PC-9 (cell line): ENCODE results near the gene PIK3R5. TPM values are rescaled to one million over a fixed set of nuclear protein-coding genes. Genes with fewer than 3 reads are reported as not detected.

Source experiments
- BruUV-seq: library from RNA; stranded (reverse); fragments of 400-500 nt; replicated peaks from 2 replicates; lab custom pipeline; 2021; lab: Mats Ljungman, UMichigan
- CTCF ChIA-PET: fragments of 300-600 bp; sonication (Branson Sonifier 250); formaldehyde crosslinking; loops from one replicate; lab custom pipeline; 2022; ENCODE audit warnings: antibody characterized with exemption; lab: Charles Lee
- POLR2A ChIA-PET: fragments of 300-600 bp; sonication (Branson Sonifier 250); formaldehyde crosslinking; loops from one replicate; lab custom pipeline; 2022; ENCODE audit warnings: antibody characterized with exemption; ENCODE audit not compliant: unreplicated experiment; lab: Charles Lee
- DNase-seq, 2 experiments: peaks; one replicate each; pipeline versions ENCODE4 v3.0.0 to v3.0.0-alpha.2; 2015 to 2022; ENCODE audit warnings: mixed read lengths in 1 of 2
- H2AFZ ChIP-seq: fragments of 200-600 bp; sonication (generic); 2 replicates; pipeline ENCODE4 v1.8.1; 2017; ENCODE audit warnings: antibody characterized with exemption
- H3F3A ChIP-seq: fragments of 200-600 bp; sonication (generic); 2 replicates; pipeline ENCODE4 v1.8.1; 2017; ENCODE audit warnings: antibody characterized with exemption, mild to moderate bottlenecking, low read depth; ENCODE audit not compliant: insufficient read depth
- H3K27ac ChIP-seq: fragments of 200-600 bp; sonication (generic); 2 replicates; pipeline ENCODE4 v1.6.1; 2016; ENCODE audit warnings: mixed run types
- H3K27me3 ChIP-seq: fragments of 200-600 bp; sonication (generic); 2 replicates; pipeline ENCODE4 v1.6.1; 2016; ENCODE audit warnings: low read depth, mixed run types; ENCODE audit not compliant: insufficient read depth
- H3K36me3 ChIP-seq: fragments of 200-600 bp; sonication (generic); 2 replicates; pipeline ENCODE4 v1.6.1; 2016; ENCODE audit warnings: low read depth, mixed run types
- H3K4me1 ChIP-seq: fragments of 200-600 bp; sonication (generic); replicated peaks from 2 replicates; pipeline ENCODE4 v1.6.1; 2016; ENCODE audit warnings: mixed run types; ENCODE audit not compliant: insufficient read depth
- H3K4me2 ChIP-seq: fragments of 200-600 bp; sonication (generic); 2 replicates; pipeline ENCODE4 v1.6.1; 2017; ENCODE audit warnings: mixed run types
- H3K4me3 ChIP-seq: fragments of 200-600 bp; sonication (generic); 2 replicates; pipeline ENCODE4 v1.6.1; 2016; ENCODE audit warnings: mixed run types
- H3K79me2 ChIP-seq: fragments of 200-600 bp; sonication (generic); 2 replicates; pipeline ENCODE4 v1.6.1; 2017; ENCODE audit warnings: low read depth, mixed run types
- H3K9me2 ChIP-seq: fragments of 200-600 bp; sonication (generic); 2 replicates; pipeline ENCODE4 v1.8.1; 2017; ENCODE audit warnings: mild to moderate bottlenecking; ENCODE audit not compliant: insufficient read depth
- H3K9me3 ChIP-seq: fragments of 200-600 bp; sonication (generic); 2 replicates; pipeline ENCODE4 v1.8.1; 2016; ENCODE audit warnings: low read depth; ENCODE audit not compliant: insufficient read depth
- H4K20me1 ChIP-seq: fragments of 200-600 bp; sonication (generic); 2 replicates; pipeline ENCODE4 v1.8.1; 2017; ENCODE audit not compliant: insufficient read depth
- EZH2 ChIP-seq: fragments of 200-600 bp; sonication (generic); IDR thresholded peaks from 2 replicates; pipeline ENCODE4 v1.8.0; 2017; ENCODE audit warnings: antibody characterized with exemption, low read depth
- intact Hi-C: fragments of 100-400 bp; cut with micrococcal nuclease; formaldehyde crosslinking; loops from one replicate; pipeline ENCODE4 v1.10.0; 2022; ENCODE audit not compliant: unreplicated experiment
- total RNA-seq: library from RNA; stranded (reverse); gene quantifications from 2 replicates; pipeline ENCODE4 v1.2.3, GENCODE V29; 2021
- TF ChIP-seq, protein P1 (sequence below): fragments of 200-600 bp; sonication (generic); conservative IDR thresholded peaks from 2 replicates; pipeline ENCODE4 v1.6.1; 2017; ENCODE audit warnings: mixed run types, antibody characterized with exemption, mild to moderate bottlenecking, moderate library complexity

Gene PIK3R5
- total RNA-seq, 1 experiment from 2014 or later: not detected

DNA sequence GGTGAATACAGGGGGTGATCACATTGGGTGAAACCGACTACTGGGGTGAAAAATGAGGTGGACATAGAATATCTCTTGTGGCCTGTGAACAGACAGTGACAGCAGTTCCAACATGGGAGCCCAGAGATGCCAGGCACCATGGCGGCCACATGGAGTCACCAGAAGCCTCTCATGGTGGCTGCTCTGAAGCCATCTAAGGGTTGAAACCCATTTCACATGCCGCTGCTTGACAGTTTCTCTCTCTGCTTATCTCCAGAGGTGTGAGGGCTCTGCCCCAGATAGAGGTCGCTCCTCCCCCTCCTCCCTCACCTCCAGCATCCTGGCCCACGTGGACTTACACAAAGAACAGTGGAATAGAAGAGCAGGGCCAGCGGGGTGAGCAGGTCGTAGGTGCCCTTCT is 60.2 kb downstream of the PIK3R5 start:
- POLR2A ChIA-PET: no interaction called here
- no peaks in the 10 kb centered on the region for H3K9me3 ChIP-seq
- no peak overlapping the region for H3K4me2 ChIP-seq
- H4K20me1 ChIP-seq: no peaks in the 10 kb centered on the region
- no peak for DNase-seq
- peaks cover 64% of the 10 kb centered on the region for H3K27me3 ChIP-seq
- no peaks in the 10 kb centered on the region for H3K9me2 ChIP-seq
- H3K4me3 ChIP-seq: no peak overlapping the region
- no peaks in the 10 kb centered on the region for H3K36me3 ChIP-seq
- intact Hi-C loops: no loop called here
- H3K4me1 ChIP-seq: no peaks in the 10 kb centered on the region
- CTCF ChIA-PET: no interaction called here
- no peak overlapping the region for H3K27ac ChIP-seq
- H2AFZ ChIP-seq: no peak overlapping the region
- BruUV-seq: no TSS peak
- H3K79me2 ChIP-seq: no peaks in the 10 kb centered on the region
- TF ChIP-seq, protein P1, sequence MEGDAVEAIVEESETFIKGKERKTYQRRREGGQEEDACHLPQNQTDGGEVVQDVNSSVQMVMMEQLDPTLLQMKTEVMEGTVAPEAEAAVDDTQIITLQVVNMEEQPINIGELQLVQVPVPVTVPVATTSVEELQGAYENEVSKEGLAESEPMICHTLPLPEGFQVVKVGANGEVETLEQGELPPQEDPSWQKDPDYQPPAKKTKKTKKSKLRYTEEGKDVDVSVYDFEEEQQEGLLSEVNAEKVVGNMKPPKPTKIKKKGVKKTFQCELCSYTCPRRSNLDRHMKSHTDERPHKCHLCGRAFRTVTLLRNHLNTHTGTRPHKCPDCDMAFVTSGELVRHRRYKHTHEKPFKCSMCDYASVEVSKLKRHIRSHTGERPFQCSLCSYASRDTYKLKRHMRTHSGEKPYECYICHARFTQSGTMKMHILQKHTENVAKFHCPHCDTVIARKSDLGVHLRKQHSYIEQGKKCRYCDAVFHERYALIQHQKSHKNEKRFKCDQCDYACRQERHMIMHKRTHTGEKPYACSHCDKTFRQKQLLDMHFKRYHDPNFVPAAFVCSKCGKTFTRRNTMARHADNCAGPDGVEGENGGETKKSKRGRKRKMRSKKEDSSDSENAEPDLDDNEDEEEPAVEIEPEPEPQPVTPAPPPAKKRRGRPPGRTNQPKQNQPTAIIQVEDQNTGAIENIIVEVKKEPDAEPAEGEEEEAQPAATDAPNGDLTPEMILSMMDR: no peak
- TF ChIP-seq EZH2: no peak
- no peaks in the 10 kb centered on the region for H3F3A ChIP-seq

DNA sequence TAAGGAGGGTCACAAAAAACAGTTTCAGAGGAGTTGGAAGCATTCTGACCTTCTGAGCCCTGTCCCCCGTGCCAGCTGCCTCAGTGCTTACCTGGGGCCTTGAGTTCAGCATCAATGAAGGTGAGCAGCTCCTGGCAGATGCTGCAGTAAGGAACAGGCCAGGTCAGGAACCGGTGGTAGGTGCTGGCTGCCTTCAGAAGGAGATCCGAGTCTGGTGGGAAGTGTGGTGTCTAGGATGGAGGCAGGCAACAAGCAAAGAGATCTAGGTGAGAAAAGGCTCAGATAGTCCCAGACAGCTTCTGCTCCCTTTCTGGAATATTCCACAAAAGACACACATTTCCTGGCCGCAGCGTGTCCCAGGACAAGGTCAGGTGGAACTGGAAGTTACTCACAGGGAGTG is 60.8 kb downstream of the PIK3R5 start:
- Histone ChIP-seq H3K4me1 (no peaks in the 10 kb centered on the region), H3K36me3 (no peaks in the 10 kb centered on the region), H2AFZ (no peak overlapping the region), H3K4me3 (no peak overlapping the region), H3F3A (no peaks in the 10 kb centered on the region), H3K9me3 (no peaks in the 10 kb centered on the region), H3K27ac (no peak overlapping the region), H3K9me2 (no peaks in the 10 kb centered on the region), H3K27me3 (peaks cover 63% of the 10 kb centered on the region), H4K20me1 (no peaks in the 10 kb centered on the region), H3K79me2 (no peaks in the 10 kb centered on the region), H3K4me2 (no peak overlapping the region)
- no TSS peak for BruUV-seq
- CTCF ChIA-PET: no interaction called here
- no peak for DNase-seq
- POLR2A ChIA-PET: no interaction called here
- intact Hi-C loops: no loop called here
- TF ChIP-seq, protein P1: no peak
- TF ChIP-seq EZH2: no peak

DNA sequence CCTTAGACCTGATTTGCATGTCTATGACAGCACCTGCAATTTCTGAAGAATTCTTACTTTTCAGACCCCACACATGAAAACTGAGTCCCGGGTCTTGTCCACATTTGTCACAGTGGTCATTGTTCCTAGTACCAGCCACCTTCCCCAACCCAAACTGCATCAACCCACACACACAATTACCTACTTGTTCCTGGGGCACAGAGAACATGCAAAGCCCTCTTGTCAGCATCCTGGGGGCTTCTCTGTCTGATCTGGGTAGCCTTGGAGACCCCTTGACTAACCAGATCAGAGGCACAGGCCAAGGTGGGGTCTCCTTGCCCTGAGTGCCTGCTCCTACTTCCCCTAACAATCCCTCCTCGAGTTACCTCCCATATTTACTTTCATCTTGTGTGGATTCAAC is 61.3 kb downstream of the PIK3R5 start:
- no TSS peak for BruUV-seq
- Histone ChIP-seq H3K36me3 (no peaks in the 10 kb centered on the region), H3K79me2 (no peaks in the 10 kb centered on the region), H4K20me1 (no peaks in the 10 kb centered on the region), H2AFZ (no peak overlapping the region), H3K4me3 (no peak overlapping the region), H3K9me2 (no peaks in the 10 kb centered on the region), H3K9me3 (no peaks in the 10 kb centered on the region), H3K27ac (no peak overlapping the region), H3F3A (no peaks in the 10 kb centered on the region), H3K4me1 (no peaks in the 10 kb centered on the region), H3K4me2 (no peak overlapping the region), H3K27me3 (peaks cover 63% of the 10 kb centered on the region; the same call in 1 of the 2 replicates)
- ChIA-PET CTCF (no interaction called here), POLR2A (no interaction called here)
- intact Hi-C loops: no loop called here
- no peak for DNase-seq
- TF ChIP-seq, protein P1: no peak
- TF ChIP-seq EZH2: no peak
